ENCODE measurements around the gene EID3.

GRCh38 chr12:104306943-104307654 is 3.6 kb downstream of the EID3 start:
- TF ChIP-seq, protein P1, sequence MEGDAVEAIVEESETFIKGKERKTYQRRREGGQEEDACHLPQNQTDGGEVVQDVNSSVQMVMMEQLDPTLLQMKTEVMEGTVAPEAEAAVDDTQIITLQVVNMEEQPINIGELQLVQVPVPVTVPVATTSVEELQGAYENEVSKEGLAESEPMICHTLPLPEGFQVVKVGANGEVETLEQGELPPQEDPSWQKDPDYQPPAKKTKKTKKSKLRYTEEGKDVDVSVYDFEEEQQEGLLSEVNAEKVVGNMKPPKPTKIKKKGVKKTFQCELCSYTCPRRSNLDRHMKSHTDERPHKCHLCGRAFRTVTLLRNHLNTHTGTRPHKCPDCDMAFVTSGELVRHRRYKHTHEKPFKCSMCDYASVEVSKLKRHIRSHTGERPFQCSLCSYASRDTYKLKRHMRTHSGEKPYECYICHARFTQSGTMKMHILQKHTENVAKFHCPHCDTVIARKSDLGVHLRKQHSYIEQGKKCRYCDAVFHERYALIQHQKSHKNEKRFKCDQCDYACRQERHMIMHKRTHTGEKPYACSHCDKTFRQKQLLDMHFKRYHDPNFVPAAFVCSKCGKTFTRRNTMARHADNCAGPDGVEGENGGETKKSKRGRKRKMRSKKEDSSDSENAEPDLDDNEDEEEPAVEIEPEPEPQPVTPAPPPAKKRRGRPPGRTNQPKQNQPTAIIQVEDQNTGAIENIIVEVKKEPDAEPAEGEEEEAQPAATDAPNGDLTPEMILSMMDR (conservative IDR thresholded peaks at IDR 0.05; ENCODE audit: low read depth in 2 of 2): no peak
- TF ChIP-seq EZH2phosphoT487 (IDR thresholded peaks at IDR 0.05; ENCODE audit: unreplicated experiment) (no peak), EZH2 (IDR thresholded peaks at IDR 0.05; ENCODE audit: low read depth, unreplicated experiment) (no peak), REST (IDR thresholded peaks at IDR 0.05; ENCODE audit: unreplicated experiment) (no peak), ZNF114 (CRISPR knock-in tag; IDR thresholded peaks at IDR 0.05) (no peak), STAT1 (IDR thresholded peaks at IDR 0.05; ENCODE audit: unreplicated experiment) (no peak), CREB1 (CRISPR knock-in tag; IDR thresholded peaks at IDR 0.05; ENCODE audit: low read depth) (no peak), POLR2AphosphoS5 (IDR thresholded peaks at IDR 0.05; ENCODE audit: low read depth) (no peak), JUNB (IDR thresholded peaks at IDR 0.05; ENCODE audit: unreplicated experiment) (no peak), ZNF331 (CRISPR knock-in tag; IDR thresholded peaks at IDR 0.05; ENCODE audit: low read depth) (no peak)

Data from GM23338 (cell line).